ENCODE measurements around the gene IKZF1. TPM values are rescaled to one million over a fixed set of nuclear protein-coding genes. Genes with fewer than 3 reads are reported as not detected.

IKZF1 gene
- total RNA-seq, 1 donor = under 0.01 TPM

DNA sequence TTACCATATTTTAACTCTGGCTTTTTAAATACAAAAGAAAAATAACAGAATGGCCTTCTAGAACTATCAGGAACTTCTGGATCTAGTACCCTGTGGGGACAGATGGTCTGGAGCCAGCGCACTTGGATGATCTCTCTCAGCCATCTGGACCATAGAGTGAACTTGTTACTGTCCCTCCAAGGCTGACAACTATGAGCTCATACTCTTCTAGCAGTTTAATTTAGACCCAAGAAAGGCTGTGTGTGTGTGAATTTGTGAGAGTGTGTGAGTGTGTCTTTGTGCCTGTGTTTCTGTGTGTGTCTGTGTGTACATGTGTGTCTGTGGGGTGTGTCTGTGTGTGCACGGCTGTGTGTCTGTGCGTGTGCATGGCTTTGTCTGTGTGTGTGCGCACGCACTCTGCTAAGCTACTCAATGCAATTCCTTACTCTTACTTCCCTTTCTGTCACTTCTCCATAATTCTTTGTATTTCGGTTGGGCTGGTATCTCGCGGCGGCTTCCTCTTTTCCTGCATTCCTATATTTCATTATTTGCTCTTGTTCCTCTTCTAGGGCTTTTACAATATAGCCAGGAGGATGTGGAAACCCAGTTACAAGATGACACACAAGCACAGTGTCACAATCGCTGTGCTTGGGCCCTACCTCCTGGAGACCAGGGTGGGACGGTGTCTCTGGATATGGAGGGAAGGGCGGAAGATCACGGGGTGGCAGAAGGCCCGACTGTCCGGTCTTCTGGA is 51.9 kb downstream of the IKZF1 start:
- H3K36me3 ChIP-seq (ENCODE audit: insufficient read depth, low read length) = no peaks in the 10 kb centered on the region
- H2AFZ ChIP-seq (ENCODE audit: low read length) = no peak overlapping the region
- no peaks in the 10 kb centered on the region for H3K79me2 ChIP-seq (ENCODE audit: insufficient read depth, low read length)
- H3K4me2 ChIP-seq (ENCODE audit: insufficient read depth, low read length) = no peak overlapping the region
- no peaks in the 10 kb centered on the region for H3K4me1 ChIP-seq (ENCODE audit: insufficient read depth, low read length)
- no peaks in the 10 kb centered on the region for H4K20me1 ChIP-seq (ENCODE audit: insufficient read depth, low read length)
- no peaks in the 10 kb centered on the region for H3K9me3 ChIP-seq (ENCODE audit: low read depth, low read length)
- TF ChIP-seq, protein P1, sequence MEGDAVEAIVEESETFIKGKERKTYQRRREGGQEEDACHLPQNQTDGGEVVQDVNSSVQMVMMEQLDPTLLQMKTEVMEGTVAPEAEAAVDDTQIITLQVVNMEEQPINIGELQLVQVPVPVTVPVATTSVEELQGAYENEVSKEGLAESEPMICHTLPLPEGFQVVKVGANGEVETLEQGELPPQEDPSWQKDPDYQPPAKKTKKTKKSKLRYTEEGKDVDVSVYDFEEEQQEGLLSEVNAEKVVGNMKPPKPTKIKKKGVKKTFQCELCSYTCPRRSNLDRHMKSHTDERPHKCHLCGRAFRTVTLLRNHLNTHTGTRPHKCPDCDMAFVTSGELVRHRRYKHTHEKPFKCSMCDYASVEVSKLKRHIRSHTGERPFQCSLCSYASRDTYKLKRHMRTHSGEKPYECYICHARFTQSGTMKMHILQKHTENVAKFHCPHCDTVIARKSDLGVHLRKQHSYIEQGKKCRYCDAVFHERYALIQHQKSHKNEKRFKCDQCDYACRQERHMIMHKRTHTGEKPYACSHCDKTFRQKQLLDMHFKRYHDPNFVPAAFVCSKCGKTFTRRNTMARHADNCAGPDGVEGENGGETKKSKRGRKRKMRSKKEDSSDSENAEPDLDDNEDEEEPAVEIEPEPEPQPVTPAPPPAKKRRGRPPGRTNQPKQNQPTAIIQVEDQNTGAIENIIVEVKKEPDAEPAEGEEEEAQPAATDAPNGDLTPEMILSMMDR (IDR thresholded peaks at IDR 0.05; ENCODE audit: extremely low read depth, low read depth, low read length) = no peak
- H3K27me3 ChIP-seq (ENCODE audit: insufficient read depth, low read length) = no peaks in the 10 kb centered on the region
- DNase-seq (ENCODE audit: insufficient read length, low spot score, missing footprints) = no peak
- H3K27ac ChIP-seq (ENCODE audit: low read depth, low read length) = no peak overlapping the region
- H3K4me3 ChIP-seq (ENCODE audit: insufficient read depth, low read length) = no peak overlapping the region

DNA sequence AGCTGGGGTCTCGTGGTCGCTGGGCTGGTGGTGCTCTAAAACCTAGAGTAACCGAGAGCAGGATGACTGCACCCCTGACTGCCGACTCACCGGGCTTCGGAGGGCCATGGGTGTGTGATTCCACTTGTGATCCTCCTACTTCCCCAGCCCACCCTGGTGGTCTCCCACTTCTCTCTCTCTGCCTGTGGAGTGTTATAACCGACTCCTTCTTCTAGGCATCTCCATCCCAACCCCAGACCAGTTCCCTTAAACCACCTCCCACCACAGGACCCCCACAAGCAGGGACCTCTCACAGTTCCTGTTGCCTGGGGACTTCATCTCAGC is 52.4 kb downstream of the IKZF1 start:
- H4K20me1 ChIP-seq (ENCODE audit: insufficient read depth, low read length) = no peaks in the 10 kb centered on the region
- H3K79me2 ChIP-seq (ENCODE audit: insufficient read depth, low read length) = no peaks in the 10 kb centered on the region
- H3K27ac ChIP-seq (ENCODE audit: low read depth, low read length) = no peak overlapping the region
- H3K4me3 ChIP-seq (ENCODE audit: insufficient read depth, low read length) = no peak overlapping the region
- no peak overlapping the region for H3K4me2 ChIP-seq (ENCODE audit: insufficient read depth, low read length)
- H3K27me3 ChIP-seq (ENCODE audit: insufficient read depth, low read length) = no peaks in the 10 kb centered on the region
- TF ChIP-seq, protein P1 (IDR thresholded peaks at IDR 0.05; ENCODE audit: extremely low read depth, low read depth, low read length) = no peak
- no peaks in the 10 kb centered on the region for H3K36me3 ChIP-seq (ENCODE audit: insufficient read depth, low read length)
- no peak overlapping the region for H2AFZ ChIP-seq (ENCODE audit: low read length)
- no peaks in the 10 kb centered on the region for H3K9me3 ChIP-seq (ENCODE audit: low read depth, low read length)
- no peaks in the 10 kb centered on the region for H3K4me1 ChIP-seq (ENCODE audit: insufficient read depth, low read length)
- no peak for DNase-seq (ENCODE audit: insufficient read length, low spot score, missing footprints)

DNA sequence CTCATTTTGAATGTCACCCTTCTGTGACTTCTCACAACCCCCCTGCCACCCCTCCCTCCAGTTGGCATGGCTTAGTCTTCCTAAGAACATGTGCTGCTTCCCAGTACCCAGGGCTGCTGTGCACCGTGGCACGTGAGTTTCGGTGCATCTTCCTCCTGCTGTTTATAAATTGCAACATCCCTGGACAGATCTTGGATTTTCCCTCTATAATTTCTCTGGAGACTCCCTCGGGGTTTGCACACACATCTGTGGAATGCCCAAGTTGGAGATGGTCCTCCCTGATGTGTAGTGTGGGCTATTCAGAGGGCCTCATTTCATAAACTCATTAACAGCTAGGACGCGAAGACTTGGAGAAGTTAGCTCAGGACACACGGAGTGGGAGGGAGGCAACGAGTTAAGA is 52.9 kb downstream of the IKZF1 start:
- no peaks in the 10 kb centered on the region for H3K4me1 ChIP-seq (ENCODE audit: insufficient read depth, low read length)
- TF ChIP-seq, protein P1 (IDR thresholded peaks at IDR 0.05; ENCODE audit: extremely low read depth, low read depth, low read length) = no peak
- no peaks in the 10 kb centered on the region for H3K9me3 ChIP-seq (ENCODE audit: low read depth, low read length)
- no peaks in the 10 kb centered on the region for H3K36me3 ChIP-seq (ENCODE audit: insufficient read depth, low read length)
- no peaks in the 10 kb centered on the region for H3K79me2 ChIP-seq (ENCODE audit: insufficient read depth, low read length)
- no peaks in the 10 kb centered on the region for H4K20me1 ChIP-seq (ENCODE audit: insufficient read depth, low read length)
- H2AFZ ChIP-seq (ENCODE audit: low read length) = no peak overlapping the region
- H3K27me3 ChIP-seq (ENCODE audit: insufficient read depth, low read length) = no peaks in the 10 kb centered on the region
- no peak for DNase-seq (ENCODE audit: insufficient read length, low spot score, missing footprints)
- no peak overlapping the region for H3K27ac ChIP-seq (ENCODE audit: low read depth, low read length)
- no peak overlapping the region for H3K4me2 ChIP-seq (ENCODE audit: insufficient read depth, low read length)
- no peak overlapping the region for H3K4me3 ChIP-seq (ENCODE audit: insufficient read depth, low read length)

DNA sequence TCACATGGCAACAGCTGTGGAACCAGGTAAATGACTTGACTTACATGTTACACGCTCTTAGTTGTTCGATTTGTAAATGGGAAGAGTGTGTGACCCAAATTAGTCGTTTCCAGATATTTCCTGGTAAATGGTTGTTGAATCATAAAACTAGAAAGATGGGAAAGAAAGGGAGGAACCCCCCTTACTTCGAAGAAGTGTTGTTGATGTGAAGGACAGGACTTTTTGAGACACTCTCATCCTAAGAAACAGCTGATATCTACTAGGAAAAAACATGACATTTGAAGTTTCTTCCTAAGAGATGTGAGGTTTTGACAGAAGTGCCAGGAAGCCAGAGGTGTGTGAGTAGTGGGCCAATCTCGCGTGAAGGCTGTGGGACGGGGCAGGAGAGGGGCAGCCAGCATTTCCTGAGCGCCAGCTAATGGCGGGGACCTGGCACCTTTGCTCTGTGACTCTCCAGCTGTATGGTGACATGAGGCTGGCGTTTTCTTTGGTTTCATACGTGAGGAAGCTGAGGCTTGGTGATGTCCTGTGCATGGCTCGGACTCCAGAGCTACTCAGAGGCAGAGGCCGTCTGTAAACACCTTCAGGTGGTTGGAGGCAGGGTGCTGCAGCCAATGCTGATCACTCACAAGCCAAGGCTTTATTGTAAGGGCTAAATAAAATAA is 53.7 kb downstream of the IKZF1 start:
- H3K36me3 ChIP-seq (ENCODE audit: insufficient read depth, low read length) = no peaks in the 10 kb centered on the region
- no peaks in the 10 kb centered on the region for H3K9me3 ChIP-seq (ENCODE audit: low read depth, low read length)
- H3K4me3 ChIP-seq (ENCODE audit: insufficient read depth, low read length) = no peak overlapping the region
- H4K20me1 ChIP-seq (ENCODE audit: insufficient read depth, low read length) = no peaks in the 10 kb centered on the region
- H3K79me2 ChIP-seq (ENCODE audit: insufficient read depth, low read length) = no peaks in the 10 kb centered on the region
- no peaks in the 10 kb centered on the region for H3K4me1 ChIP-seq (ENCODE audit: insufficient read depth, low read length)
- H3K27me3 ChIP-seq (ENCODE audit: insufficient read depth, low read length) = no peaks in the 10 kb centered on the region
- TF ChIP-seq, protein P1 (IDR thresholded peaks at IDR 0.05; ENCODE audit: extremely low read depth, low read depth, low read length) = no peak
- no peak overlapping the region for H3K4me2 ChIP-seq (ENCODE audit: insufficient read depth, low read length)
- H3K27ac ChIP-seq (ENCODE audit: low read depth, low read length) = no peak overlapping the region
- H2AFZ ChIP-seq (ENCODE audit: low read length) = no peak overlapping the region
- no peak for DNase-seq (ENCODE audit: insufficient read length, low spot score, missing footprints)

All from osteoblast (primary cell).